SK-N-SH treated with all-trans-retinoic acid at 6 μM for 48 hours (cell line): ENCODE measurements around the gene POU5F2.

Experiments used
- ATAC-seq: fragments of 200-7000 bp; cut with Tn5 transposase; 3 replicates; pipeline ENCODE4 v1.9.1; 2020; ENCODE audit warnings: mild to moderate bottlenecking, moderate library complexity
- ARNTL ChIP-seq: fragments of 450-650 bp; formaldehyde crosslinking; IDR thresholded peaks from 2 replicates; pipeline ENCODE4 v1.5.0; 2020; ENCODE audit warnings: low read depth, mild to moderate bottlenecking, moderate library complexity, borderline replicate concordance
- BACH2 ChIP-seq: fragments of 250-450 bp; sonication (Bioruptor Pico); IDR thresholded peaks from 2 replicates; pipeline ENCODE4 v1.9.0; 2021; ENCODE audit warnings: mild to moderate bottlenecking, borderline replicate concordance
- CSDC2 ChIP-seq: fragments of 250-450 bp; sonication (Bioruptor Pico); IDR thresholded peaks from 2 replicates; pipeline ENCODE4 v1.5.0; 2020; ENCODE audit warnings: mild to moderate bottlenecking, moderate library complexity
- ESRRG ChIP-seq: fragments of 250-450 bp; sonication (Bioruptor Pico); IDR thresholded peaks from 2 replicates; pipeline ENCODE4 v1.6.1; 2021; ENCODE audit warnings: mild to moderate bottlenecking
- GLIS3 ChIP-seq: fragments of 250-450 bp; sonication (Bioruptor Pico); IDR thresholded peaks from 2 replicates; pipeline ENCODE4 v1.5.0; 2020; ENCODE audit warnings: mild to moderate bottlenecking, moderate library complexity
- OSR1 ChIP-seq: fragments of 250-450 bp; sonication (Bioruptor Pico); IDR thresholded peaks from 2 replicates; pipeline ENCODE4 v1.8.0; 2022; ENCODE audit warnings: moderate library complexity, mild to moderate bottlenecking, inconsistent platforms
- PPARA ChIP-seq: fragments of 250-450 bp; sonication (Bioruptor Pico); IDR thresholded peaks from 2 replicates; pipeline ENCODE4 v1.5.0; 2020; ENCODE audit warnings: mild to moderate bottlenecking, borderline replicate concordance
- SNAI2 ChIP-seq: fragments of 250-450 bp; sonication (Bioruptor Pico); IDR thresholded peaks from 2 replicates; pipeline ENCODE4 v1.5.0; 2020; ENCODE audit warnings: mild to moderate bottlenecking, moderate library complexity
- TCF4 ChIP-seq: fragments of 250-450 bp; sonication (Bioruptor Pico); IDR thresholded peaks from 2 replicates; pipeline ENCODE4 v1.8.0; 2021; ENCODE audit warnings: mild to moderate bottlenecking, moderate library complexity, borderline replicate concordance
- TOX ChIP-seq: fragments of 250-450 bp; sonication (Bioruptor Pico); IDR thresholded peaks from 2 replicates; pipeline ENCODE4 v1.8.0; 2021; ENCODE audit warnings: mild to moderate bottlenecking, moderate library complexity, borderline replicate concordance
- ZC3H10 ChIP-seq: fragments of 250-450 bp; sonication (Bioruptor Pico); IDR thresholded peaks from 2 replicates; pipeline ENCODE4 v1.5.1; 2021; ENCODE audit warnings: mild to moderate bottlenecking, moderate library complexity
- ZFP3 ChIP-seq: fragments of 250-450 bp; sonication (Bioruptor Pico); IDR thresholded peaks from 2 replicates; pipeline ENCODE4 v1.5.0; 2020; ENCODE audit warnings: mild to moderate bottlenecking, moderate library complexity
- ZFP30 ChIP-seq: fragments of 450-650 bp; formaldehyde crosslinking; IDR thresholded peaks from 2 replicates; pipeline ENCODE4 v1.5.0; 2022; ENCODE audit warnings: mild to moderate bottlenecking, moderate library complexity
- ZNF70 ChIP-seq: fragments of 450-650 bp; formaldehyde crosslinking; IDR thresholded peaks from 2 replicates; pipeline ENCODE4 v1.5.0; 2020; ENCODE audit warnings: mild to moderate bottlenecking, moderate library complexity
- ZNF8 ChIP-seq: fragments of 450-650 bp; formaldehyde crosslinking; IDR thresholded peaks from 2 replicates; pipeline ENCODE4 v1.5.0; 2020; ENCODE audit warnings: mild to moderate bottlenecking, moderate library complexity
- TF ChIP-seq, protein P1 (sequence below): fragments of 250-450 bp; sonication (Bioruptor Pico); IDR thresholded peaks from 2 replicates; pipeline ENCODE4 v1.8.0; 2020; ENCODE audit warnings: mild to moderate bottlenecking, moderate library complexity, borderline replicate concordance
- TF ChIP-seq, protein P2 (sequence below): fragments of 250-450 bp; sonication (Bioruptor Pico); IDR thresholded peaks from 2 replicates; pipeline ENCODE4 v1.5.0; 2020; ENCODE audit warnings: mild to moderate bottlenecking, moderate library complexity
- TF ChIP-seq, protein P3 (sequence below): fragments of 250-450 bp; sonication (Bioruptor Pico); IDR thresholded peaks from 2 replicates; pipeline ENCODE4 v1.5.1; 2021; ENCODE audit warnings: mild to moderate bottlenecking, moderate library complexity
- TF ChIP-seq, protein P4 (sequence below): fragments of 250-450 bp; sonication (Bioruptor Pico); IDR thresholded peaks from 2 replicates; pipeline ENCODE4 v1.8.0; 2021; ENCODE audit warnings: low read depth, mild to moderate bottlenecking, moderate library complexity, borderline replicate concordance

POU5F2 gene

DNA sequence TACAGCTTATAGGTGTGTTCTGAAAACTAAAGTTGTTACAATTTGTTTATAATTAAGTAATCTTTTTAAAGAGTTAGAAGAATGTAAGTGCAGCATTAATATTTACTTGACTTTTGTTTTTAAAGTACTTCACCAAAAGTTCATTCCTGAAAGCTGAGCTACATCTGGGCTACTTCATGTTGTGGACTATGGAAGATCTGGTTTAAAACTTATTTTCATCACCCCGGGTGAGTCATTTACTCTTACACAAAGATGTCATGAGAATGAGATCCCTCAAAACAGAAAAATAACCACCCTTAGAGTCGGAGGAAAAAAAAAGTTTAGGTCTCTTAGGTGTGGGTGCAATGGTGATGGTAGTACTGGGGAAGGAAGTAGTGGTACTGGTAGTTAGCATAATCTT lies 5.1 kb downstream of the POU5F2 start (continued):
- TF ChIP-seq, protein P1, sequence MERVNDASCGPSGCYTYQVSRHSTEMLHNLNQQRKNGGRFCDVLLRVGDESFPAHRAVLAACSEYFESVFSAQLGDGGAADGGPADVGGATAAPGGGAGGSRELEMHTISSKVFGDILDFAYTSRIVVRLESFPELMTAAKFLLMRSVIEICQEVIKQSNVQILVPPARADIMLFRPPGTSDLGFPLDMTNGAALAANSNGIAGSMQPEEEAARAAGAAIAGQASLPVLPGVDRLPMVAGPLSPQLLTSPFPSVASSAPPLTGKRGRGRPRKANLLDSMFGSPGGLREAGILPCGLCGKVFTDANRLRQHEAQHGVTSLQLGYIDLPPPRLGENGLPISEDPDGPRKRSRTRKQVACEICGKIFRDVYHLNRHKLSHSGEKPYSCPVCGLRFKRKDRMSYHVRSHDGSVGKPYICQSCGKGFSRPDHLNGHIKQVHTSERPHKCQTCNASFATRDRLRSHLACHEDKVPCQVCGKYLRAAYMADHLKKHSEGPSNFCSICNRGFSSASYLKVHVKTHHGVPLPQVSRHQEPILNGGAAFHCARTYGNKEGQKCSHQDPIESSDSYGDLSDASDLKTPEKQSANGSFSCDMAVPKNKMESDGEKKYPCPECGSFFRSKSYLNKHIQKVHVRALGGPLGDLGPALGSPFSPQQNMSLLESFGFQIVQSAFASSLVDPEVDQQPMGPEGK (CRISPR knock-in tag): no peak
- TF ChIP-seq OSR1 (CRISPR knock-in tag): no peak
- no peak for TF ChIP-seq GLIS3 (CRISPR knock-in tag)
- TF ChIP-seq ARNTL: no peak

DNA sequence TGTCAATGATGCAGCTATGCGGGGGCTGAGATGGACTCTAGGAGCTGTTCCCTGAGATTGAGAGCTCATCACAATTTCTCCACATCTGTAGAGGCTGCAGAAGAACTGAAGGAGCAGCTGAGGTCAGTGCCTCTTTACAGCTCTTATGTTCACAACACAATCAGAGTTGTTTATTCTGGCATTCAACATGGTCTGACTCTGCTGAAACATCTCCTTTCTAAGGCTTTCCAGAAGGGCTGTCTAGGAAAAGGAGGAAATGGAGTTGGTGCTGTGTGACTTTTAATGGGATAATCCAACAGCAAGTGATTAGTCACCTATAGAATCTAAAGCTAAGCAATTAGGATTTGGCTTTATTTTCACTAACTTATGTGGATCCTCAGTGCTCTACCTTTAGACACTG lies 6.0 kb downstream of the POU5F2 start:
- ATAC-seq: no peak
- TF ChIP-seq ESRRG (CRISPR knock-in tag) (no peak), ZNF8 (no peak), TCF4 (CRISPR knock-in tag) (no peak), ZNF70 (no peak), SNAI2 (no peak), CSDC2 (CRISPR knock-in tag) (no peak), ARNTL (no peak), ZFP3 (CRISPR knock-in tag) (no peak), GLIS3 (CRISPR knock-in tag) (no peak)
- TF ChIP-seq, protein P2, sequence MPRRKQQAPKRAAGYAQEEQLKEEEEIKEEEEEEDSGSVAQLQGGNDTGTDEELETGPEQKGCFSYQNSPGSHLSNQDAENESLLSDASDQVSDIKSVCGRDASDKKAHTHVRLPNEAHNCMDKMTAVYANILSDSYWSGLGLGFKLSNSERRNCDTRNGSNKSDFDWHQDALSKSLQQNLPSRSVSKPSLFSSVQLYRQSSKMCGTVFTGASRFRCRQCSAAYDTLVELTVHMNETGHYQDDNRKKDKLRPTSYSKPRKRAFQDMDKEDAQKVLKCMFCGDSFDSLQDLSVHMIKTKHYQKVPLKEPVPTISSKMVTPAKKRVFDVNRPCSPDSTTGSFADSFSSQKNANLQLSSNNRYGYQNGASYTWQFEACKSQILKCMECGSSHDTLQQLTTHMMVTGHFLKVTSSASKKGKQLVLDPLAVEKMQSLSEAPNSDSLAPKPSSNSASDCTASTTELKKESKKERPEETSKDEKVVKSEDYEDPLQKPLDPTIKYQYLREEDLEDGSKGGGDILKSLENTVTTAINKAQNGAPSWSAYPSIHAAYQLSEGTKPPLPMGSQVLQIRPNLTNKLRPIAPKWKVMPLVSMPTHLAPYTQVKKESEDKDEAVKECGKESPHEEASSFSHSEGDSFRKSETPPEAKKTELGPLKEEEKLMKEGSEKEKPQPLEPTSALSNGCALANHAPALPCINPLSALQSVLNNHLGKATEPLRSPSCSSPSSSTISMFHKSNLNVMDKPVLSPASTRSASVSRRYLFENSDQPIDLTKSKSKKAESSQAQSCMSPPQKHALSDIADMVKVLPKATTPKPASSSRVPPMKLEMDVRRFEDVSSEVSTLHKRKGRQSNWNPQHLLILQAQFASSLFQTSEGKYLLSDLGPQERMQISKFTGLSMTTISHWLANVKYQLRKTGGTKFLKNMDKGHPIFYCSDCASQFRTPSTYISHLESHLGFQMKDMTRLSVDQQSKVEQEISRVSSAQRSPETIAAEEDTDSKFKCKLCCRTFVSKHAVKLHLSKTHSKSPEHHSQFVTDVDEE (CRISPR knock-in tag): no peak
- TF ChIP-seq, protein P3, sequence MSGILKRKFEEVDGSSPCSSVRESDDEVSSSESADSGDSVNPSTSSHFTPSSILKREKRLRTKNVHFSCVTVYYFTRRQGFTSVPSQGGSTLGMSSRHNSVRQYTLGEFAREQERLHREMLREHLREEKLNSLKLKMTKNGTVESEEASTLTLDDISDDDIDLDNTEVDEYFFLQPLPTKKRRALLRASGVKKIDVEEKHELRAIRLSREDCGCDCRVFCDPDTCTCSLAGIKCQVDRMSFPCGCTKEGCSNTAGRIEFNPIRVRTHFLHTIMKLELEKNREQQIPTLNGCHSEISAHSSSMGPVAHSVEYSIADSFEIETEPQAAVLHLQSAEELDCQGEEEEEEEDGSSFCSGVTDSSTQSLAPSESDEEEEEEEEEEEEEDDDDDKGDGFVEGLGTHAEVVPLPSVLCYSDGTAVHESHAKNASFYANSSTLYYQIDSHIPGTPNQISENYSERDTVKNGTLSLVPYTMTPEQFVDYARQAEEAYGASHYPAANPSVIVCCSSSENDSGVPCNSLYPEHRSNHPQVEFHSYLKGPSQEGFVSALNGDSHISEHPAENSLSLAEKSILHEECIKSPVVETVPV (CRISPR knock-in tag): no peak
- TF ChIP-seq, all 23 proteins: peak for 0

DNA sequence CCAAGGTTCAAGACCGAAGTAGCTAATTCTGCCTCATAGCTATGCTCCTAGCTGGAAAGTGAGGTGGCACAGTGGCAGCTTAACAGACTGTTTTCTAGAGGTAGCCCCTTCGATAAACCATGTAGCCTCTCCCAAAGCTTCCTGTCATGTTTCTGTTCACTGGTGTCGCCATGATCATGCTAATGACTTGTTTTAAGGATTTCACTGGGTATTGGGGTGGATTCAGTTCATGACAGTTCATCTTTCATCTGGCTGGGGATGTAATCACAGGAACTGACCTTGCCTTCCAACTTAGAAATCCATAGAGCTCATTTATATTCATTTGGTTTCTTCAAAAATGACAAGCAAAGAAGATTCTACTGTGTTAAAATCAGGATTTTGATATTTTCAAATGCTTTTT lies 9.4 kb downstream of the POU5F2 start:
- no peak for ATAC-seq
- TF ChIP-seq, protein P2 (CRISPR knock-in tag): no peak
- TF ChIP-seq ZNF8 (no peak), TOX (CRISPR knock-in tag) (no peak), ZC3H10 (CRISPR knock-in tag) (no peak), CSDC2 (CRISPR knock-in tag) (no peak)

DNA sequence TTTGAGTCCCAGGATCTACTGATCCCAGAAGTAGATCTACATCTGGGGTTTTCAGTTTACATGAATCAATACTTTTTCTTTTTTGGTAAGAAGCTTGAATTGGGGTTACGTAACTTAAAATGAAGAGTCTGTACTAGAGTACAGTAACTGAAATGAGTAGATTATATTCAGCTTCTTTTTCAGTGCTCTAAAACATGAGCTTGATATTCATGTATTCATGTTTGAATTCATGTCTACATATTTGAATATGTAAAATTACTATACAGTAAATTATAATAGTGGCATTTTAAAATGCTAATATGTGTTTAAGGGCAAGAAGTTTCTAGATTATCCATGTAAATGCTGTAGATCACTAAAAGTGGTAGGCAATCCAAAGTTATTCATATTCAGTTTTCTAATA lies 14.8 kb downstream of the POU5F2 start:
- TF ChIP-seq PPARA (CRISPR knock-in tag): no peak
- TF ChIP-seq, protein P3 (CRISPR knock-in tag): no peak
- no peak for TF ChIP-seq ESRRG (CRISPR knock-in tag)
- TF ChIP-seq BACH2 (CRISPR knock-in tag): no peak
- TF ChIP-seq, protein P2 (CRISPR knock-in tag): no peak
- no peak for TF ChIP-seq CSDC2 (CRISPR knock-in tag)
- no peak for TF ChIP-seq OSR1 (CRISPR knock-in tag)
- no peak for TF ChIP-seq ZFP30
- TF ChIP-seq, protein P4, sequence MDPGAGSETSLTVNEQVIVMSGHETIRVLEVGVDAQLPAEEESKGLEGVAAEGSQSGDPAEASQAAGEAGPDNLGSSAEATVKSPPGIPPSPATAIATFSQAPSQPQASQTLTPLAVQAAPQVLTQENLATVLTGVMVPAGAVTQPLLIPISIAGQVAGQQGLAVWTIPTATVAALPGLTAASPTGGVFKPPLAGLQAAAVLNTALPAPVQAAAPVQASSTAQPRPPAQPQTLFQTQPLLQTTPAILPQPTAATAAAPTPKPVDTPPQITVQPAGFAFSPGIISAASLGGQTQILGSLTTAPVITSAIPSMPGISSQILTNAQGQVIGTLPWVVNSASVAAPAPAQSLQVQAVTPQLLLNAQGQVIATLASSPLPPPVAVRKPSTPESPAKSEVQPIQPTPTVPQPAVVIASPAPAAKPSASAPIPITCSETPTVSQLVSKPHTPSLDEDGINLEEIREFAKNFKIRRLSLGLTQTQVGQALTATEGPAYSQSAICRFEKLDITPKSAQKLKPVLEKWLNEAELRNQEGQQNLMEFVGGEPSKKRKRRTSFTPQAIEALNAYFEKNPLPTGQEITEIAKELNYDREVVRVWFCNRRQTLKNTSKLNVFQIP (CRISPR knock-in tag): no peak
- TF ChIP-seq, all 23 proteins: peak for 0
- ATAC-seq: no peak
